GM10847 (cell line): ENCODE results near the gene CCDC186.

Experiments used
- POLR2A ChIP-seq: IDR thresholded peaks from 2 replicates; pipeline ENCODE4 v1.6.1; 2011; ENCODE audit not compliant: insufficient read length; ENCODE audit errors: extremely low read depth

Gene CCDC186

GRCh38 chr10:114179747-114180146 lies 5.7 kb upstream of the CCDC186 start:
- TF ChIP-seq POLR2A = no peak

- no peak for TF ChIP-seq POLR2A
Observed at GRCh38 chr10:114179148-114179547, 5.1 kb upstream of the CCDC186 start, which contains the start of gene TDRD1. Gene TDRD1 (plus strand): TSS chr10:114179353. CDS start chr10:114187832, 8,479 bp downstream.

GRCh38 chr10:114176511-114176910 lies 2.5 kb upstream of the CCDC186 start:
- TF ChIP-seq POLR2A = no peak

- no peak for TF ChIP-seq POLR2A
Observed at GRCh38 chr10:114175667-114176066, 1.7 kb upstream of the CCDC186 start.

- TF ChIP-seq POLR2A = no peak
Observed at GRCh38 chr10:114174695-114175188, 739 bp upstream of the CCDC186 start.

- no peak for TF ChIP-seq POLR2A
Observed at GRCh38 chr10:114173603-114173920, 441 bp downstream of the CCDC186 start.

GRCh38 chr10:114172776-114173602 lies 1.0 kb downstream of the CCDC186 start:
- no peak for TF ChIP-seq POLR2A

- no peak for TF ChIP-seq POLR2A
Observed at GRCh38 chr10:114172216-114172615, 1.8 kb downstream of the CCDC186 start.

- no peak for TF ChIP-seq POLR2A
Observed at GRCh38 chr10:114168450-114169009, 5.5 kb downstream of the CCDC186 start.

GRCh38 chr10:114167985-114168384 lies 6.0 kb downstream of the CCDC186 start:
- no peak for TF ChIP-seq POLR2A

GRCh38 chr10:114166494-114166893 lies 7.5 kb downstream of the CCDC186 start:
- TF ChIP-seq POLR2A = no peak

GRCh38 chr10:114166043-114166442 lies 8.0 kb downstream of the CCDC186 start:
- no peak for TF ChIP-seq POLR2A

- TF ChIP-seq POLR2A = no peak
Observed at GRCh38 chr10:114163062-114163461, 10.9 kb downstream of the CCDC186 start.

GRCh38 chr10:114157912-114158311 lies 16.1 kb downstream of the CCDC186 start:
- no peak for TF ChIP-seq POLR2A

GRCh38 chr10:114151892-114152291 lies 22.1 kb downstream of the CCDC186 start:
- no peak for TF ChIP-seq POLR2A

GRCh38 chr10:114151486-114151885 lies 22.5 kb downstream of the CCDC186 start:
- TF ChIP-seq POLR2A = no peak
